ENCODE data around the gene EGFR. TPM values are rescaled to one million over a fixed set of nuclear protein-coding genes. Genes with fewer than 3 reads are reported as not detected.

Gene EGFR
- total and polyA plus RNA-seq, 9 donors = 13.0 to 54.6 (median 41.7) TPM

DNA sequence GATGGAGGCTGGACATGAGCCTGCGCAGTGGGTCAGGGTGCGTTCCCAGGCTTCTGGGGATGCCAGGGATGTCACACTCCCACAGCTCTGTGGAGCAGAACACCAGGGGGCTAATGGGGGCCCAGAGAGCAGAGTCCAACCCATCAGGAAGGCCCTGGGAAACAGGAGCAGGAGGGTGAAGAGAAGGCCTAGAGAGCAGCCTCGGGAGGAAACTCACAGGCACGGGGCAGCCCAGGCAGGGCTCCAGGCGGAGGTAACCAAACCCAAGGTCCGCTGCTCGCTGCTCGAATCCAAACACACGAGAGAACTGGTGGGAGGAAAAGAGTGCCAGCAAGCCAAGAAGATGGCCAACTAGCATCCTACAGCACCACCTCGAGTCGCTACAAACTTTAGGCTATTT lies 215.6 kb downstream of the EGFR start:
- Histone ChIP-seq H3K27me3 (no peaks in the 10 kb centered on the region), H3K4me1 (ENCODE audit: insufficient read depth) (peaks cover 4% of the 10 kb centered on the region), H3K9me3 (no peaks in the 10 kb centered on the region), H3K36me3 (no peaks in the 10 kb centered on the region), H3K27ac (no peak overlapping the region), H3K4me3 (no peak overlapping the region)
- TF ChIP-seq CTCF (IDR thresholded peaks at IDR 0.05) (no peak), POLR2A (IDR thresholded peaks at IDR 0.05) (no peak), EP300 (IDR thresholded peaks at IDR 0.05) (no peak)
- WGBS, 3 donors = 44 to 68% (median 54%) methylated on average over 11 of the region's 11 CpGs
- intact Hi-C loops (cut with DNase I) = no loop called here
- DNase-seq = no peak

DNA sequence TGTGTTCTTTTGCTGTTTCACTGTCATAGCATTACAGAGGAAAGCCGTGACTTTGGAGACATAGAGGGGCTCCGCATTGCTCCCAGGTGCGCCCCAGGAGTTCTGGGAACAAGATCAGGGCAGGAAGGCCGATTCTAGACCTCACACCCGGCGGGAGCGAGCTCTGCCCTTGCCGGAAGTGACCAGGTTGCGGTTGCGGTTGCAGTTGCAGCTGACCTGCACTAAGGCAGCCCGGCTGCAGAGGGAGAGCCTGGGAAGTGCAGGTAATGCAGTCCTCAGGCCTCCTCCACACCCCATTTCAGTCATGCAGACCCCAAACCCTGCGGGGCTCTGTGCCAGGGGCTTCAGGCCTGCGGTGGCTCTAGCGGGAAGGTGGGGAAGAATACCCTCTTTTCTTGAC lies 216.3 kb downstream of the EGFR start:
- 55 to 71% (median 60%) methylated on average over 14 of the region's 14 CpGs for WGBS, 3 donors
- Histone ChIP-seq H3K4me3 (no peak overlapping the region), H3K4me1 (ENCODE audit: insufficient read depth) (peaks cover 4% of the 10 kb centered on the region), H3K36me3 (no peaks in the 10 kb centered on the region), H3K9me3 (no peaks in the 10 kb centered on the region), H3K27me3 (no peaks in the 10 kb centered on the region), H3K27ac (no peak overlapping the region)
- TF ChIP-seq POLR2A (IDR thresholded peaks at IDR 0.05) (no peak), CTCF (IDR thresholded peaks at IDR 0.05) (no peak), EP300 (IDR thresholded peaks at IDR 0.05) (no peak)
- intact Hi-C loops (cut with DNase I) = no loop called here
- DNase-seq = no peak

GRCh38 chr7:55235801-55236200 lies 217.0 kb downstream of the EGFR start:
- Histone ChIP-seq H3K9me3 (no peaks in the 10 kb centered on the region), H3K36me3 (no peaks in the 10 kb centered on the region), H3K27ac (no peak overlapping the region), H3K27me3 (no peaks in the 10 kb centered on the region), H3K4me1 (ENCODE audit: insufficient read depth) (peaks cover 4% of the 10 kb centered on the region), H3K4me3 (no peak overlapping the region)
- intact Hi-C loops (cut with DNase I) = no loop called here
- WGBS, 3 donors = 10 to 27% (median 17%) methylated on average over 6 of the region's 6 CpGs
- DNase-seq = no peak
- no peak for TF ChIP-seq EP300 (IDR thresholded peaks at IDR 0.05)
- no peak for TF ChIP-seq CTCF (IDR thresholded peaks at IDR 0.05)
- no peak for TF ChIP-seq POLR2A (IDR thresholded peaks at IDR 0.05)

DNA sequence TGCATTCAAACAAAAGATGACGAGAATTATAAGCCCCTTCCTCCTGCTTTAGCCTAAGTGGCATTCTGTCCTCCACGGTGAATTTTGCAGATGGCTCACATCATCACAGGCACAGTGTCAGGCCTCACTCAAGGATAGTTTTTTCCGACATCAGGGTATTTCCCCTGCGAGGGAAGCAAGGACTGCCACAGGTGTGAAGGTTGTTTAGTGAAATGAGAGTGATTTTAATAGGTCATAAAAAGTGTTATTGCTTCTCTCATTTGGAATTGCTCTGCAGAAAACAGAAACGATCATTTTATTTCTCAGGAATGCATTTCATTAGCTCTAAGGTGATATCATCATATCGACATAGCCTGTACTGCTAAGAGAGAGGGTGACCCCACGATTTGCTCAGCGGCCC lies 217.7 kb downstream of the EGFR start:
- intact Hi-C loops (cut with DNase I) = no loop called here

More for the DNA sequence above, 217.7 kb downstream of the EGFR start:
- H3K9me3 ChIP-seq = no peaks in the 10 kb centered on the region
- no peaks in the 10 kb centered on the region for H3K27me3 ChIP-seq
- no peak overlapping the region for H3K27ac ChIP-seq
- no peak overlapping the region for H3K4me3 ChIP-seq
- TF ChIP-seq EP300 (IDR thresholded peaks at IDR 0.05) = no peak
- no peak for TF ChIP-seq CTCF (IDR thresholded peaks at IDR 0.05)
- TF ChIP-seq POLR2A (IDR thresholded peaks at IDR 0.05) = no peak
- WGBS, 3 donors = 73 to 84% (median 82%) methylated on average over 8 of the region's 8 CpGs
- no peaks in the 10 kb centered on the region for H3K36me3 ChIP-seq
- peaks cover 4% of the 10 kb centered on the region for H3K4me1 ChIP-seq (ENCODE audit: insufficient read depth)
- no peak for DNase-seq
